ENCODE data around the gene MIPOL1.
"Not testable (repeated sequence)": the region's sequence is repeated elsewhere in the genome, so short reads cannot be mapped to it uniquely, and the experiment has no call there.

Gene MIPOL1

DNA sequence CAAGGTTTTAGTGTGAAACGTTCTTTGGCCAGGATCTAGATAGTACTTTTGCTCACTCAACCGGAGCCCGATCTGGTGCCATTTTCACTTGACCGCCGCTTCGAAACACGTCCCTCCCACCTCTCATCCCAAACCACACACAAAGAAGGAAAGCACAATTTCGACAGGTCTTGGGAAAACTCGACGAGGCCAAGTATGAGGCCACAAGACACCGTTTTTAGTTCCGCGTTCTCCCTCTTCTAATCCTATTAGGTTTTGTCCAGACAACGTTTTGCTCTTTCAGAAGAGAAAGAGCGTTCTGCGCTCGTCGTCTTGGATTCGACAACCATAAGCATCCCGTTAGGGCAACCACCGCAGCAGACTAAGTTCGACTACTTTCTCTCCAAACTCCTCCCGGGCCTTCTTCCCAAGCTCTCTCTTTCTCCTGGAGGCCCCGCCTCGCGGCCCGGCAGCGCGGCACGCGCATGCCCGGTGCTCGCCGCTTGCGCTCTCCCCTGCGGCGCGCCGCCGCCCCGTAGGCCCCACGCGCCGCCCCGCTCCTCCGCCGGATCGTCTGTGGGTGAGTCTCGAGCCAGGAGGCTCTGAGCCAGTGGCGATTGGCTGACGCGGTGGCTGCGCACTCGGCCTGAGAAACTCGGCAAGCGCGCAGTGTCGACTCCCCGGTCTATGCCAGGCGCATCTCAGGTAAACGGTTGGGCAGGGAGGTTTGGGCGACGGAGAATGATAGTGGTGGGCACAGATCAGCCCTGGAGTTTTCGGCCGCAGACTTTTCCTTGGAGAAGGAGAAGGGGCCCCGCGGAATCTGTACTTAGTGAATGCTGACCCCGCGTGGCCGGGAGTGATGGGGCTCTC lies at the start of gene MIPOL1:
MIPOL1 (plus strand) TSS at position 517 of the 852 bp plus-strand sequence. CDS start 49,952 bp downstream, outside the sequence.
- peak; percentile 88 for DNase-seq (ENCODE audit: low read depth)

GRCh38 chr14:37150414-37150813 lies 47.3 kb upstream of the MIPOL1 start:
- DNase-seq (ENCODE audit: low read depth) = peak; percentile 64

GRCh38 chr14:37153005-37153404 lies 44.7 kb upstream of the MIPOL1 start:
- no peak for DNase-seq (ENCODE audit: low read depth)

GRCh38 chr14:37153483-37153882 lies 44.3 kb upstream of the MIPOL1 start:
- DNase-seq (ENCODE audit: low read depth) = no peak

- DNase-seq (ENCODE audit: low read depth) = no peak
Measured at GRCh38 chr14:37157987-37158386, 39.8 kb upstream of the MIPOL1 start.

DNA sequence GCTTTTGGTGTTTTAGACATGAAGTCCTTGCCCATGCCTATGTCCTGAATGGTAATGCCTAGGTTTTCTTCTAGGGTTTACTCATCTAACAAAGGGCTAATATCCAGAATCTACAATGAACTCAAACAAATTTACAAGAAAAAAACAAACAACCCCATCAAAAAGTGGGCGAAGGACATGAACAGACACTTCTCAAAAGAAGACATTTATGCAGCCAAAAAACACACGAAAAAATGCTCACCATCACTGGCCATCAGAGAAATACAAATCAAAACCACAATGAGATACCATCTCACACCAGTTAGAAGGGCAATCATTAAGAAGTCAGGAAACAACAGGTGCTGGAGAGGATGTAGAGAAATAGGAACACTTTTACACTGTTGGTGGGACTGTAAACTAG lies 35.4 kb upstream of the MIPOL1 start:
- DNase-seq (ENCODE audit: low read depth) = not testable (repeated sequence)

DNA sequence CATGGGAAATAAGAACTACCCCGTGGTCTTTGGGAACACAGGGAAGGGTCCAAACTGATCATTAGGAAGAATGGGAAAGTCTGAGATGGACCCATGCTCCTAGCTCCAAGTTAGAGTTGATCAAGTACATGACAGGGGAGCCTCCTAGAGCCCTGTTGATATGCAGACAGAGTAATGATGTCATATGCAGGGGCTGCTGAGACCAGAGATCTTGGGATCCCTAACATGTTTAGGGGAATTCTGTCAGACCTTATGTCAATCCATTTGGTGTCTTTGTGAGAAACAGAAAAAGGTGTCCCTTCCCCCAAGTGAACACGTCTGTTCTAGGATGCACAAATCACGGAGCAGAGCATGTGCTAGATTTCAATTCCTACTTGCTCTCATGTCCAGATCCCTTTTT lies 31.9 kb upstream of the MIPOL1 start:
- DNase-seq (ENCODE audit: low read depth) = no peak

- no peak for DNase-seq (ENCODE audit: low read depth)
Measured at GRCh38 chr14:37167151-37168047, 30.3 kb upstream of the MIPOL1 start.

DNA sequence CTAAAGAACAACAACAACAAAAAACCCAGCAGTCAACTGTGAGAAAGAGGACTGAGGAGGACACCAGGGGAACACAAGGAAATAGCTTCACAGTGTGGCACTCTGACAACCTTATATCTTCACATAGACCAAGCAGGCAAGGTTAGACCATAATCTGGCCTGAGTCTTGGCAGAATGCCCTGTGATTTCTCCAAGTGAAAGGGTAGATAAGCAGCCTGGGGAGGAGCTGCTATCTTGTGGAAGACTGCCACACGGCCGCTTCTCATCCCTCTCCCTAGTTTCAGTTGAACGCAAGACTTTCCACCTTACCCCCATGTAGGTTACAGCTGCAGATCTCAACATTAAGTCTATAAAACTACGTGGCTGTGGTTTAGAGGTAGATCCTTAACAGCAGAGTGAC lies 29.0 kb upstream of the MIPOL1 start:
- no peak for DNase-seq (ENCODE audit: low read depth)

DNA sequence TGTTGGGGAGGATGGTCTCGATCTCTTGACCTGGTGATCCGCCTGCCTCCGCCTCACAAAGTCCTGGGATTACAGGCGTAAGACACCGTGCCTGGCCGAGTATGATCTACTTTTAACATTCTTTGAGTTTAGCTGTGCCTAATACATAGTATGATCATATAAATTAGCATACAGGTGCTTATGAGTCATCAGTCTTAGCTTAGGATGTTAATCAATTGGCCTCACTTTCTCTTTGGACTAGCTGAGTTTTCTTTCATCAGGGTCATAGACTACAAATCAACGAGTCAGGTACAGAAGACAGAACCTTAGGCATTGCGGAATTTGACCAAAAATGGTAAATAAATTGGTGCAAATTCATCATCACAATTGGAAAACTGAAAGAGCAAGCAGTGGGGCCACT lies 27.5 kb upstream of the MIPOL1 start:
- DNase-seq (ENCODE audit: low read depth) = no peak

DNA sequence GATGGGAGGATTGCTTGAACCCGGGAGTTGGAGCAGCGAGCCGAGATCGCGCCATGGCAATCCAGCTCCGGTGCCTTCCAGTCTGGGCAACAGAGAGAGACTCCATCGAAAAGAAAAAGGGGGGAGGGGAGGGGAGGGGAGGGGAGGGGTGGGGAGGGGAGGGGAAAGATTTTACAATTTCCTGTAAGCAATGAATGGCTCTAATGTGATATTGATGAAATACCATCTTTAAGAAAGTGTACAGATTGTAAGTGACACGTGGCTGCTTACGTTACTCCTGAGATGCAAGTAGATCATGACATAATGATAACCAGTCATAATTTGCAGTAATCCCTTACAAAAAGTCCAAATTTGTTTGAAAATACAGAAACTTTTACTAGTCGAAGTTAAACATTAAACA lies 26.7 kb upstream of the MIPOL1 start:
- no peak for DNase-seq (ENCODE audit: low read depth)

- DNase-seq (ENCODE audit: low read depth) = no peak
Measured at GRCh38 chr14:37171678-37172023, 26.1 kb upstream of the MIPOL1 start.

GRCh38 chr14:37172024-37172869 lies 25.5 kb upstream of the MIPOL1 start, which contains the start of gene SLC25A21:
SLC25A21 (minus strand) TSS chr14:37172606.
- peak; percentile 86 for DNase-seq (ENCODE audit: low read depth)

- no peak for DNase-seq (ENCODE audit: low read depth)
Measured at GRCh38 chr14:37172936-37173614, 24.7 kb upstream of the MIPOL1 start.

DNA sequence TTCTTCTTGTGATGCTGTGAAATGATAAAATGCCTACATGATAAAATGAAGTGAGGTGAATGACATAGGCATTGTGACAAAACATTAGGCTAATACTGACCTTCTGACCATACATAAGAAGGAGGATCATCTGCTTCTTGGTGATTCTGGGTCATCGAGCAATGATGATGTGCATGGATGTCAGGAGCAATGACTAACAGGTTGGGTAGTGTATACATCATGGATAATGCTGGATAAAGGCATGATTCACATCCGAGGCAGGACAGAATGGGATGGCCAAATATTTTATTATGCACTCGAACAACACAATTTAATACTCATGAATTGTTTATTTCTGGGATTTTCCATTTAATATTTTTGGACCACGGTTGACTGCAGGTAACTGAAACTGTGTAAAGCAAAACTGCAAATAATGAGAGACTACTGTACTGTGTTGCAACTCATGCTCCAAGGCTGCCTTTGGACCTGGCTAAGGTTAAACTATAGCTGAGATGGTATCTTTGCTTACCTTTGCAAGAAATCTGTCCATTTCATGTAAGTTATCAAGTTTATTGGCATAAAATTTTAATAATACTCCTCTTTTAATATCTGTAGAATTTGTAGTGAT lies 17.7 kb upstream of the MIPOL1 start:
- DNase-seq (ENCODE audit: low read depth) = peak; percentile 91

DNA sequence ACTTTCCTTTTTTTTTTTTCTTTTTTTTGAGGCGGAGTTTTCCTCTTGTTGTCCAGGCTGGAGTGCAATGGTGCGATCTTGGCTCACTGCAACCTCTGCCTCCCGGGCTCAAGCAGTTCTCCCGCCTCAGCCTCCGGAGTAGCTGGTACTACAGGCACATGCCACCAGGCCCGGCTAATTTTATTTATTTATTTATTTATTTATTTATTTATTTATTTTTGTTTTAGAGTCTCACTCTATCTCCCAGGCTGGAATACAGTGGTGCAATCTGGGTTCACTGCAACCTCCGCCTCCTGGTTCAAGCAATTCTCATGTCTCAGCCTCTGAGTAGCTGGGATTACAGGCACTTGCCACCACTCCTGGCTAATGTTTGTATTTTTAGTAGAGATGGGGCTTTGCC lies 16.9 kb upstream of the MIPOL1 start:
- DNase-seq (ENCODE audit: low read depth) = not testable (repeated sequence)

- no peak for DNase-seq (ENCODE audit: low read depth)
Measured at GRCh38 chr14:37181441-37181840, 16.3 kb upstream of the MIPOL1 start.

GRCh38 chr14:37184520-37184919 lies 13.2 kb upstream of the MIPOL1 start:
- DNase-seq (ENCODE audit: low read depth) = not testable (repeated sequence)

DNA sequence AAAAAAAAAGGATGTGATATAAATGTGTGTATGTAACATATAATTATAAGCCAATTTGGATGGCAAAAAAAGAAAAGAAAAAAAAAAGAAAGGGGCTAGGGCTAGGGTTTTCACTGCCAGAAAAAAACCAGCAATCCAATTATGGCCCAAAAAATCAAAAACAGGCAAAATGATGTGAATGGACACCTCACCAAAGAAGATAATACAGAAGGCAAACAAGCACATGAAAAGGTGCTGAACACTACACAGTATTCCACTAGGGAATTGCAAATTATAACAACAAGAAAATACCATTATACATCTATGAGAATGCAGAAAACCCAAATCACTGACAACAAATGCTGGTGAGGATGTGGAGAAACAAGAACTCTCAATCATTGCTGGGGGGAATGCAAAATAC lies 12.1 kb upstream of the MIPOL1 start:
- DNase-seq (ENCODE audit: low read depth) = no peak

DNA sequence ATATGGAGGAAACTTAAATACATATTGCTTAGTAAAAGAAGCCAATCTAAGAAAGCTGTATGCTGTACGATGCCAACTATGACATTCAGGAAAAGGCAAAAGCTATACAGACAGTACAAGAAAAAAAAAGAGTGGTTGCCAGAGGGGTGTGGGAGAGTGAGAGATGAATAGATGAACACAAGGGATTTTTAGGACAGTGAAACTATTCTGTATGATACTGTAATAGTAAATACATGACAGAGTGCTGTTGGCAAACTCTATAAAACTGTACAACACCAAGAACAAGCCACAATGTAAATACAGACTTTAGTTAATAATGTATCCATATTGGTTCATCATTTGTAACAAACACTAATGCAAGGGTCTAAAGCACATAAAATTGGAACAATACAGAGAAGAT lies 10.9 kb upstream of the MIPOL1 start:
- DNase-seq (ENCODE audit: low read depth) = no peak

- DNase-seq (ENCODE audit: low read depth) = no peak
Measured at GRCh38 chr14:37187294-37187693, 10.4 kb upstream of the MIPOL1 start.

Measured in ELR (cell line).